HG02938 (cell line): ENCODE results near the gene HES2.
A peak's percentile ranks its signal among the peaks of the same experiment; 100 is the strongest.
"Not testable (repeated sequence)": the region's sequence is repeated elsewhere in the genome, so short reads cannot be mapped to it uniquely, and the experiment has no call there.

Source experiments
- ATAC-seq: cut with Tn5 transposase; IDR thresholded peaks from one replicate; pipeline ENCODE4 v1.9.1; 2021; ENCODE audit warnings: mild to moderate bottlenecking, moderate library complexity; ENCODE audit not compliant: unreplicated experiment

Gene HES2

GRCh38 chr1:6419397-6419803 lies 319 bp downstream of the HES2 start:
- ATAC-seq: no peak

GRCh38 chr1:6418668-6419396 lies 887 bp downstream of the HES2 start:
- no peak for ATAC-seq

GRCh38 chr1:6417961-6418667 lies 1.6 kb downstream of the HES2 start:
- no peak for ATAC-seq

GRCh38 chr1:6416906-6417305 lies 2.8 kb downstream of the HES2 start:
- no peak for ATAC-seq

GRCh38 chr1:6416295-6416656 lies 3.4 kb downstream of the HES2 start:
- ATAC-seq: no peak

- ATAC-seq: no peak
Measured at GRCh38 chr1:6414881-6415626, 4.7 kb downstream of the HES2 start.

GRCh38 chr1:6414443-6414844 lies 5.3 kb downstream of the HES2 start:
- no peak for ATAC-seq

- ATAC-seq: no peak
Measured at GRCh38 chr1:6412896-6413295, 6.8 kb downstream of the HES2 start.

GRCh38 chr1:6410248-6410893 lies 9.3 kb downstream of the HES2 start:
- ATAC-seq: no peak

GRCh38 chr1:6409733-6410132 lies 10.0 kb downstream of the HES2 start:
- ATAC-seq: no peak

GRCh38 chr1:6409053-6409452 lies 10.7 kb downstream of the HES2 start:
- ATAC-seq: no peak

- no peak for ATAC-seq
Measured at GRCh38 chr1:6408023-6408422, 11.7 kb downstream of the HES2 start.

- no peak for ATAC-seq
Measured at GRCh38 chr1:6401673-6402072, 18.0 kb downstream of the HES2 start.

GRCh38 chr1:6399294-6399693 lies 20.4 kb downstream of the HES2 start:
- no peak for ATAC-seq

GRCh38 chr1:6397844-6398441 lies 21.8 kb downstream of the HES2 start:
- ATAC-seq: no peak

GRCh38 chr1:6396998-6397397 lies 22.7 kb downstream of the HES2 start:
- no peak for ATAC-seq

- not testable (repeated sequence) for ATAC-seq
Measured at GRCh38 chr1:6395781-6396244, 23.9 kb downstream of the HES2 start.

- ATAC-seq: not testable (repeated sequence)
Measured at GRCh38 chr1:6395130-6395529, 24.6 kb downstream of the HES2 start.

GRCh38 chr1:6393400-6394187 lies 26.1 kb downstream of the HES2 start, which contains the start of gene ACOT7:
ACOT7 (minus strand) TSS chr1:6393767; CDS start chr1:6393399, 368 bp downstream.
- ATAC-seq: peak; percentile 74
